NCI-H524 (cell line): ENCODE measurements around the gene LRRK1.
A peak's percentile ranks its signal among the peaks of the same experiment; 100 is the strongest.

Experiments used
- DNase-seq, 2 experiments: peaks; one replicate each; lab custom pipeline; 2025; lab: John Stamatoyannopoulos, UW

The LRRK1 gene

GRCh38 chr15:100932676-100933348, 13.7 kb downstream of the LRRK1 start:
- no peak for DNase-seq

GRCh38 chr15:100934166-100934565, 15.0 kb downstream of the LRRK1 start:
- no peak for DNase-seq

- no peak for DNase-seq
Measured at GRCh38 chr15:100934726-100935125, 15.6 kb downstream of the LRRK1 start.

GRCh38 chr15:100937171-100937570, 18.0 kb downstream of the LRRK1 start:
- no peak for DNase-seq

DNA sequence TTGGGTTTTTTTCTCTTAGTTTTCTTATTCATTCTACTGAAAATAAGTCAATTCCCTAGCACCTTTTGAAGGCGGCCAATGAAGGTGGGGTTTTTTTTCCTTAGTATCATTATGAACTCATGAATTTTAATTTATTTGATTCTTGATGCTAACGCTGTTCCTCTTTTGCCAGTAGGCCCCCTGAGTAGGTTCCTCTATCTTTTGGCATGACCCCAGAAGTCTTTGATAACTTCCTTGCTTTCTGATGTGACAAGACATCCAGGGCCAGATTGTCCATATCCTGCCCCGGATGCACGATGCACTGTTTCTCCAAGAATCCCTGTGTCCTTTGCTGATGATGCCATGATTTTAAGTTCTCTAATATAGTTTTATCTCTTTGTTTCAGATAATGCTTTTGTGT, 20.6 kb downstream of the LRRK1 start:
- DNase-seq, result no peak

GRCh38 chr15:100940767-100941379, 21.7 kb downstream of the LRRK1 start:
- no peak for DNase-seq

DNA sequence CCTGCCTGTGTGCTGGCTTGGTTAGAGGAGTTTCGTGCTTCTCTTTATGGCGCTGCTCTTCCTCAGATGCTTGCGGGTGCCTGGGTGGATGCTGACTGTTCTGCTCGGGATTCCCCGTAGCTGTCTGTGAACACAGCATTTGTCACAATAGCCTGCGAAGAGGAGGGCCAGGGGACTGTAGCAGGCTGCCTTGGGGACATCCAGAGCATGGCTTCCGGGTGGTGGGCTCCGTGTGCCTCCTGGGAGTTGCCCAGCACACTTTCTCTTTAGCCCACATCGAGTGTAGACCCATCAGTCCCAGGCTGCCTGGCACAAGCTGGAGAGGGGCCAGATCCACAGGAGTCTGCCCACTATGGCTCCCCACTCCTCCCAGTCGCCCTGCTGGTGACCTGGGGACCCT, 22.4 kb downstream of the LRRK1 start:
- DNase-seq, result no peak

GRCh38 chr15:100942656-100943425, 23.7 kb downstream of the LRRK1 start:
- no peak for DNase-seq

DNA sequence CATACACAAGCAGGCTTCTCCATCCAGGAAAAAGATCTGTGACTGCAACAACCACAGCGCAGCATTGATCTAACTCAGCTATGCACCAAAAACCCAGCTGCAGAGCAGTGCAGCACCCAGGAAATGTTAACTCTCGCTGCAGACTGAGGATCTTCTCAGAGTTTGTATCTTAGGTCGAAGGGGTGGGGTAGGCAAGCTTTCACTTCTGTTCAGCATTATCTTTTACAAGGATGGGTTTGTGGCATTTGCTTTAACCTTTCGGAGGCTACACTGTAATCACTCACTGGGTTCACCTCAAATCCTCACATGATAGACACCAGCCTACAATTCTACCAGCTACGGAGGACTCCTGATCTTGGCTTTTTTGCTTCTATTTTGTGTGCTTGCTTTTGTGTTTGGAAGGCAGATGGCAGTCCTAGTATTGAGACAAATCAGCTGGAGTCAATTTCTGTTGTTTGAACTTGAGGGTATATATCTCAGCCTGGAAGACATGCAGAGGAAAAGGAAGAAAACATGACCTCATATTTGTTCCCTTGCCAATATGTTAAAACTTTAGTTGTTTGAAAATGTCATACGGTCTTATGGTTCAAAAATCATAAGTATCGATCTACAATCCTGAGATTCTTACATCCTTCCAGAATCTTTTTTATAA, 25.2 kb downstream of the LRRK1 start:
- no peak for DNase-seq

DNA sequence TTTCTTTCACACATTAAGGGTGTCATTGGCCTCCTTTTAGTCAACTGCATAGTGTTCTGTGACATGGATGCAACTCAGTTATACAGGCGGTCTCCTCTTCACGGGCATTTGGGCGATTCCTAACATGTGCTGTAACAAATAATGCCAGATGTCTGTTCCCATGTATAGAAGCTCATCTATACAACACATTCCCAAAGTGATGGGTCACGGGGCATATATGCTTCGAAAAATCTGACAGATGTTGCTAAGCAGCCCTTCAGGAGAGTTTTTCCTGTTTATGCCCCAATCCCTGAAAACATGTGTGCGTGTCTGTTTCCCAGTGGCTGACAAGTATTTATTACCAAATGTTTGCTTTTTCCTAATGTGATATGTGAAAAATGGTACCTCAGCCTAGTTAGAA, 25.8 kb downstream of the LRRK1 start:
- DNase-seq, result peak in 1 of 2 experiments; percentile 65

GRCh38 chr15:100947760-100948429, 28.7 kb downstream of the LRRK1 start:
- DNase-seq, result no peak

GRCh38 chr15:100948430-100948762, 29.2 kb downstream of the LRRK1 start:
- DNase-seq, result no peak

- DNase-seq, result no peak
Measured at GRCh38 chr15:100949691-100950090, 30.5 kb downstream of the LRRK1 start.

DNA sequence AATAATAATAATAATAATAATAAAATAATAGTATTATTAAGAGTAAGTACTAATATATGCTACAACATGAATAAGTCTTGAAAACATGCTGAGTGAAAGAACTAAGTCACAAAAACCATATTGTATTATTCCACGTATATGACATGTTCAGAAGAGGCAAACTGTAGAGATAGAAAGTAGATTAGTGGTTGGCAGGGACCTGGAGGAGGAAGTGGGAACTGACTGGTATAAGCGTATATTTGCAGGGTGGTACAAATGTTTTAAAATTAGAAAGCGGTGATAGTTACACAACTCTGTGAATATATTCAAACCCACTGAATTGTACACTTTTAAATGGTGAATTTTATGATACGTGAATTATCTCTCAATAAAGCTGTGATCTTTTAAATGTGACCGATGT, 32.8 kb downstream of the LRRK1 start:
- no peak for DNase-seq

- DNase-seq, result no peak
Measured at GRCh38 chr15:100952566-100952965, 33.4 kb downstream of the LRRK1 start.

DNA sequence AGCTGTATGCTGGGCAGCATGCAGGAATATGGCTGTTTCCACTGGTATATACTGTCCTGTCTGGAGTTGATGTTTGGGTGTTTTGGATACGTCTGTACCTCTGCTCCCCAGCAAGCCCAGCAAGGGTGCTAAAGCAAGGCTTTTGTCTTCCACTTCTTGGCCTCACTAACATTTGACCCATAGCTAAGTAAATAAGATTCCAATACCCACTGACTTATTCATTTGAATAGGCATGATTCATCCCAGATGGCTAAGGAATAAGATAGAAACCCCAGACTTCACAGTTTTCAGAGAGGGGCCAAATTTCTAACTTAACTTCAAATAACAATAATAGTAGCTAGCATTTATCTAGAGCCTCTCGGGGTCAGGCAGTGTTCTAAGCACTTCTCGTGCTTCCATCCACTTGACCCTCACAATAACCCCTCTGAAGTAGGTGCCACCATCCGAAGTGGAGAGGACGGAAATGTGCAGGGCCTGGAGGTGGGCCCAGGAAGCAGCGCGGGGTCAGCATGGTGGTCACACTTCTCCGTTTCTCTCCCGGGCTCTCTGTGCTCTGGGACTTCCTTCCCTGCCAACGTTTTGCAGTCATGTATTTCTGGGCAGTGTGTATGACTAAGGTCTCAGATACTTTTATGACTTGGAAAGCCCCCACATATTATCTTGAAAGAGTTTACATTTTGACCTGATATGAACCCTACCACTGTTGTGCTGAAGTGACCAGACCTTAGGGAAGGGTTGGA, 39.3 kb downstream of the LRRK1 start:
- no peak for DNase-seq

- DNase-seq, result no peak
Measured at GRCh38 chr15:100959066-100960050, 40.2 kb downstream of the LRRK1 start.

DNA sequence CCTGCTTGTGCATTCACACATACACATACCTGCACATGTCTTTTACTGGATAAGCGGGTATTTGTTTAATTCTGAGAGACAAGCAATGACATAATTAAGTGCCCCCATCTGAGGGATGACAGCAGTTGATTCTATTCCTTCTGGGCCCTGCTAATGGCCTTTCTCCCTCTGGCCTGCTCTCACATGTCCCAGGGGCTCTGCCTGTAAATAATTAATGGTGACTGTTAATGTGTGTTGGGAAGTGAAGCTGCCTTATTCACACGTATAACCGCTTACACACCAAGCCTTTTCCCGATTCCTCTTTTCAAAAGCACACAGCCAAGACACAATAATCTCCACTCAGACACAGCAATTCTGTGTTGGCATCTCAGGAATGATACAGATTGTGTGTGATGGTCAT, 47.8 kb downstream of the LRRK1 start:
- no peak for DNase-seq

DNA sequence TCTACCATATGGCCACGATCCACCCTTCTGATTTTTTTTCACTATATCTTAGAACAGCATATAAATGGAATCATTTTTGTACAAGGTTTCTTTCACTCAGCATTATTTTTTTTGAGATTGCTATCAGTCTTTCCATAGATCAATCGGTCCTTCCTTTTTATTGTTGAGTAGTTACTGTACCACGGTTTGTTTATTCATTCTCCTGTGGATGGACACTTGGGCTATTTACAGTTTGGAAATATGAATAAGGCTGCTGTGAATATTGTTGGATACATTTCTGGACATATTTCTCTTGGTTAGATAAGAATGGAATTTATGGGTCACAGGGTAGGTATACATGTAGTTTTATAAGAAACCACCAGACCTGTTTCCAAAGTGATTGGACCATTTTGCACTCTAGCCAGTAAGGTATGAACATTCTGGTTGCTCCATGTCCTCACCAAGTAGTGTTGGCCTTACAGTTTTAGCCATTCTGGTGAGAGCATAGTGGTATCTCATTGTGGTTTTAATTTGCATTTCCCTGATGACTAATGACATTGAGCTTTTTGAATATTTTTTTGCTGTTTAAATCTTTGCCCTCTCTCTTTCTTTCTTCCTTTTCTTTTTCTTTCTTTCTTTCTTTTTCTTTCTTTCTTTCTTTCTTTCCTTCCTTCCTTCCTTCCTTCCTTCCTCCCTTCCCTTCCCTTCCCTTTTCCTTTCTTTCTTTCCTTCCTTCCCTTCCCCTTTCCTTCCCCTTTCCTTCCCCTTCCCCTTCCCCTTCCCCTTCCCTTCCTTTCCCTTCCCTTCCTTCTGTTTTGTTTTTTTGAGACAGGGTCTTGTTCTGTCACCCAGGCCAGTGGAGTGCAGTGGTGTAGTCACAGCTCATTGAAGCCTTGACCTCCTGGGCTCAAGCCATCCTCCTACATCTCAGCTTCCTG, 49.2 kb downstream of the LRRK1 start:
- DNase-seq, result no peak
